SK-N-SH (cell line): ENCODE data around the gene SLC7A7. TPM values are rescaled to one million over a fixed set of nuclear protein-coding genes. Genes with fewer than 3 reads are reported as not detected.

ENCODE experiments used
- CTCF ChIA-PET: fragments of 300-600, 350-600 bp; formaldehyde crosslinking; extraction: SDS; loops from one replicate; lab custom pipeline; 2021; lab: Yijun Ruan, JAX
- POLR2A ChIA-PET: fragments of 350-600 bp; sonication (Branson Sonifier 250); formaldehyde crosslinking; extraction: SDS; loops from one replicate; lab custom pipeline; 2020; ENCODE audit warnings: antibody characterized with exemption, inconsistent platforms; lab: Yijun Ruan, JAX
- DNase-seq: peaks from one replicate; pipeline ENCODE4 v3.0.0; 2012
- H2AFZ ChIP-seq: fragments of 200-600 bp; sonication (generic); 2 replicates; pipeline ENCODE4 v1.8.1; 2016; ENCODE audit warnings: antibody characterized with exemption, mild to moderate bottlenecking, low read depth
- H3F3A ChIP-seq: fragments of 200-600 bp; sonication (generic); replicated peaks from 2 replicates; pipeline ENCODE3; 2016; ENCODE audit warnings: antibody characterized with exemption, mild to moderate bottlenecking; ENCODE audit not compliant: insufficient read depth
- H3K27ac ChIP-seq, 2 experiments: fragments of 200-500 bp in 1 of 2; fragments of 200-600 bp in 1 of 2; sonication (Bioruptor generic) in 1 of 2; sonication (generic), shearing (Covaris generic) in 1 of 2; 2 replicates each; pipeline versions ENCODE4 v1.5.1 to v1.6.1; 2014 to 2016; ENCODE audit warnings: low read depth in 2 of 2, inconsistent platforms in 1 of 2, low read length in 1 of 2, mild to moderate bottlenecking in 1 of 2, mixed read lengths in 1 of 2
- H3K27me3 ChIP-seq: fragments of 200-600 bp; sonication (generic), shearing (Covaris generic); 2 replicates; pipeline ENCODE4 v1.6.1; 2016; ENCODE audit warnings: mixed run types; ENCODE audit not compliant: insufficient read depth
- H3K36me3 ChIP-seq, 2 experiments: fragments of 200-500 bp in 1 of 2; fragments of 200-600 bp in 1 of 2; sonication (Bioruptor generic) in 1 of 2; sonication (generic) in 1 of 2; replicated peaks in 1 of 2; 2 replicates each; pipeline versions ENCODE3 to v1.5.1; 2014 to 2016; ENCODE audit warnings: low read length in 1 of 2, mild to moderate bottlenecking in 1 of 2; ENCODE audit not compliant: insufficient read depth in 2 of 2, control insufficient read depth in 1 of 2
- H3K4me1 ChIP-seq, 2 experiments: fragments of 200-500 bp in 1 of 2; fragments of 200-600 bp in 1 of 2; sonication (Bioruptor generic) in 1 of 2; sonication (generic), shearing (Covaris generic) in 1 of 2; 2 replicates each; pipeline versions ENCODE4 v1.5.1 to v1.6.1; 2014 to 2016; ENCODE audit warnings: low read depth in 1 of 2, low read length in 1 of 2, mixed run types in 1 of 2; ENCODE audit not compliant: insufficient read depth in 2 of 2, control insufficient read depth in 1 of 2
- H3K4me2 ChIP-seq: fragments of 200-600 bp; sonication (generic), shearing (Covaris generic); 2 replicates; pipeline ENCODE4 v1.6.1; 2017; ENCODE audit warnings: mixed run types
- H3K4me3 ChIP-seq, 2 experiments: fragments of 200-500 bp in 1 of 2; fragments of 200-600 bp in 1 of 2; sonication (Bioruptor generic) in 1 of 2; sonication (generic), shearing (Covaris generic) in 1 of 2; 2 replicates each; pipeline versions ENCODE4 v1.5.1 to v1.8.1; 2014 to 2016; ENCODE audit warnings: low read depth in 2 of 2, inconsistent platforms in 1 of 2, low read length in 1 of 2, mild to moderate bottlenecking in 1 of 2, mixed read lengths in 1 of 2, moderate library complexity in 1 of 2
- H3K79me2 ChIP-seq: fragments of 200-600 bp; sonication (generic); 2 replicates; pipeline ENCODE4 v1.8.1; 2017; ENCODE audit warnings: mild to moderate bottlenecking; ENCODE audit not compliant: insufficient read depth
- H3K9ac ChIP-seq: fragments of 200-600 bp; sonication (generic); 2 replicates; pipeline ENCODE4 v1.6.1; 2017; ENCODE audit warnings: mixed run types
- H3K9me2 ChIP-seq: fragments of 200-600 bp; sonication (generic); 2 replicates; pipeline ENCODE4 v1.6.1; 2017; ENCODE audit warnings: mixed run types
- H3K9me3 ChIP-seq: fragments of 200-600 bp; sonication (generic); 2 replicates; pipeline ENCODE4 v1.6.1; 2017; ENCODE audit warnings: mixed run types, mild to moderate bottlenecking, moderate library complexity
- H4K20me1 ChIP-seq: fragments of 200-600 bp; sonication (generic); 2 replicates; pipeline ENCODE4 v1.6.1; 2017; ENCODE audit warnings: mild to moderate bottlenecking, mixed run types; ENCODE audit not compliant: insufficient read depth
- CTCF ChIP-seq: fragments of 200-600 bp; sonication (generic); IDR thresholded peaks from 2 replicates; pipeline ENCODE4 v1.6.1; 2017; ENCODE audit warnings: antibody characterized with exemption, mild to moderate bottlenecking, moderate library complexity
- EP300 ChIP-seq, 2 experiments: IDR thresholded peaks; 2 replicates each; pipeline versions ENCODE4 v1.4.0 to v1.6.1; 2012; ENCODE audit warnings: borderline replicate concordance in 1 of 2, low read depth in 1 of 2, low read length in 1 of 2
- TAF1 ChIP-seq: IDR thresholded peaks from 2 replicates; pipeline ENCODE4 v1.6.1; 2012; ENCODE audit warnings: low read depth, mild to moderate bottlenecking, low read length, moderate library complexity, borderline replicate concordance
- YY1 ChIP-seq: IDR thresholded peaks from 2 replicates; pipeline ENCODE4 v1.4.0; 2012; ENCODE audit warnings: low read depth, mild to moderate bottlenecking
- WGBS: methylation state at CpG from one replicate; pipeline ENCODE4 v1.1.6; 2017; ENCODE audit warnings: low lambda C conversion rate; 5-methylcytosine and 5-hydroxymethylcytosine counted together
- polyA plus RNA-seq, 3 experiments: library from polyadenylated mRNA; depleted of rRNA; stranded (reverse); fragments of >200 nt; gene quantifications; 2 replicates each; pipeline ENCODE4 v1.2.3, GENCODE V29; 2012

The SLC7A7 gene
- polyA plus RNA-seq, 1 of the 3 experiments (the other 2 are of a cell fraction): 0.30 TPM

- peak overlapping the region in 1 of 2 experiments; percentile 71; a peak in 2 of 4 replicates for H3K4me3 ChIP-seq
- 80% methylated on average over 3 of the region's 6 CpGs for WGBS
- CTCF ChIA-PET: interaction anchor here (0.8 to 6.2 kb wide), 4 partner anchors 10 to 282 kb away, joined by 3 to 59 read pairs (median 22); no protein-coding TSS in a partner anchor
- no peaks in the 10 kb centered on the region for H3K9me2 ChIP-seq
- H3K27me3 ChIP-seq: no peaks in the 10 kb centered on the region
- H3K4me2 ChIP-seq: peak overlapping the region; percentile 76
- H3F3A ChIP-seq: peaks cover 9% of the 10 kb centered on the region
- peaks cover 44% of the 10 kb centered on the region for H3K79me2 ChIP-seq
- no peak overlapping the region for H3K27ac ChIP-seq
- no peaks in the 10 kb centered on the region for H3K9me3 ChIP-seq
- DNase-seq: no peak
- no peaks in the 10 kb centered on the region for H4K20me1 ChIP-seq
- POLR2A ChIA-PET: interaction anchor here (1.7 to 2.6 kb wide), 2 partner anchors 8 to 10 kb away, joined by 6 to 12 read pairs; partner anchors contain the start of gene MRPL52
- H3K36me3 ChIP-seq: peaks cover 9 to 20% of the 10 kb centered on the region in 2 experiments
- TF ChIP-seq CTCF (no peak), EP300 (IDR thresholded peaks at IDR 0.05; ENCODE audit: borderline replicate concordance in 1 of 2, low read depth in 1 of 2, low read length in 1 of 2) (no peak), YY1 (no peak)
- H2AFZ ChIP-seq: no peak overlapping the region
- peak overlapping the region; percentile 88; the same call in 1 of the 2 replicates for H3K9ac ChIP-seq
- H3K4me1 ChIP-seq: peaks cover 0 to 10% of the 10 kb centered on the region in 2 experiments; a peak in 1 of 4 replicates
These were observed 23.4 kb upstream of the SLC7A7 start for GRCh38 chr14:22838631-22839041.

- ChIA-PET POLR2A (interaction anchor here (1.7 to 2.6 kb wide), 2 partner anchors 8 to 11 kb away, joined by 6 to 12 read pairs; partner anchors contain the start of gene MRPL52), CTCF (interaction anchor here (0.8 to 6.2 kb wide), 4 partner anchors 11 to 143 kb away, joined by 3 to 59 read pairs (median 26); no protein-coding TSS in a partner anchor)
- DNase-seq: no peak
- H3K27me3 ChIP-seq: no peaks in the 10 kb centered on the region
- no peaks in the 10 kb centered on the region for H4K20me1 ChIP-seq
- TF ChIP-seq CTCF: no peak
- 0 out of 2 replicates have a peak, but pooled peaks have one; percentile 16 for TF ChIP-seq TAF1
- no peak overlapping the region for H2AFZ ChIP-seq
- peaks cover 10% of the 10 kb centered on the region for H3F3A ChIP-seq
- peaks cover 15 to 19% of the 10 kb centered on the region in 2 experiments for H3K36me3 ChIP-seq
- peak overlapping the region in 1 of 2 experiments; percentile 64; a peak in 2 of 4 replicates for H3K27ac ChIP-seq
- peaks cover 44% of the 10 kb centered on the region for H3K79me2 ChIP-seq
- peaks cover 0 to 10% of the 10 kb centered on the region in 2 experiments; a peak in 1 of 4 replicates for H3K4me1 ChIP-seq
- no peaks in the 10 kb centered on the region for H3K9me2 ChIP-seq
- peak overlapping the region; percentile 54 to 71 for H3K4me3 ChIP-seq
- peak overlapping the region; percentile 76 for H3K4me2 ChIP-seq
- H3K9me3 ChIP-seq: no peaks in the 10 kb centered on the region
- WGBS: 78% methylated on average over 20 of the region's 25 CpGs
- peak overlapping the region; percentile 88 for H3K9ac ChIP-seq
These were observed 22.7 kb upstream of the SLC7A7 start for GRCh38 chr14:22837750-22838538.
